ENCODE measurements around the gene BRD9. TPM values are rescaled to one million over a fixed set of nuclear protein-coding genes. Genes with fewer than 3 reads are reported as not detected.
"Not testable (repeated sequence)": the region's sequence is repeated elsewhere in the genome, so short reads cannot be mapped to it uniquely, and the experiment has no call there.

The BRD9 gene
- total RNA-seq, 4 donors from 2014 or later = 35.8 to 55.3 (median 49.0) TPM

DNA sequence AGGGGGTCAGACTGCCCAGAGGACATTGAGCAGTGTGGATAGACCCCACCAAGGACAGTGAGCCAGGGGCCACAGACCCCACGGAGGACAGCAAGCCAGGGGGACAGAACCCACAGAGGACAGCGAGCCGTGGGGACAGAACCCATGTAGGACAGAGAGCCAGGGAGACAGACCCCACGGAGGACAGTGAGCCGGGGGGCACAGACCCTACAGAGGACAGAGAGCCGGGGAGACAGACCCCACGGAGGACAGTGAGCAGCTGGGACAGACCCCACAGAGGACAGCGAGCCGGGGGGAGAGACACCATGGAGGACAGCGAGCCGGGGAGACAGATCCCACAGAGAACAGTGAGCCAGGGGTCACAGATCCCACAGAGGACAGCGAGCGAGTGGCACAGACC lies 38.4 kb downstream of the BRD9 start:
- no peak overlapping the region for H3K4me3 ChIP-seq
- no peak overlapping the region for H3K27ac ChIP-seq
- WGBS, 2 donors = 72 to 78% methylated on average over 13 of the region's 13 CpGs
- H3K27me3 ChIP-seq = peaks cover 0 to 46% of the 10 kb centered on the region in 2 donors
- no peak for DNase-seq (ENCODE audit: low spot score in 2 of 2)
- no peaks in the 10 kb centered on the region for H3K9me3 ChIP-seq
- no peak for TF ChIP-seq POLR2A (IDR thresholded peaks at IDR 0.05)
- TF ChIP-seq, protein P1, sequence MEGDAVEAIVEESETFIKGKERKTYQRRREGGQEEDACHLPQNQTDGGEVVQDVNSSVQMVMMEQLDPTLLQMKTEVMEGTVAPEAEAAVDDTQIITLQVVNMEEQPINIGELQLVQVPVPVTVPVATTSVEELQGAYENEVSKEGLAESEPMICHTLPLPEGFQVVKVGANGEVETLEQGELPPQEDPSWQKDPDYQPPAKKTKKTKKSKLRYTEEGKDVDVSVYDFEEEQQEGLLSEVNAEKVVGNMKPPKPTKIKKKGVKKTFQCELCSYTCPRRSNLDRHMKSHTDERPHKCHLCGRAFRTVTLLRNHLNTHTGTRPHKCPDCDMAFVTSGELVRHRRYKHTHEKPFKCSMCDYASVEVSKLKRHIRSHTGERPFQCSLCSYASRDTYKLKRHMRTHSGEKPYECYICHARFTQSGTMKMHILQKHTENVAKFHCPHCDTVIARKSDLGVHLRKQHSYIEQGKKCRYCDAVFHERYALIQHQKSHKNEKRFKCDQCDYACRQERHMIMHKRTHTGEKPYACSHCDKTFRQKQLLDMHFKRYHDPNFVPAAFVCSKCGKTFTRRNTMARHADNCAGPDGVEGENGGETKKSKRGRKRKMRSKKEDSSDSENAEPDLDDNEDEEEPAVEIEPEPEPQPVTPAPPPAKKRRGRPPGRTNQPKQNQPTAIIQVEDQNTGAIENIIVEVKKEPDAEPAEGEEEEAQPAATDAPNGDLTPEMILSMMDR (IDR thresholded peaks at IDR 0.05) = no peak
- no peak for TF ChIP-seq EP300 (IDR thresholded peaks at IDR 0.05)
- H3K4me1 ChIP-seq = peaks cover 0 to 6% (median 0%) of the 10 kb centered on the region in 4 donors
- peaks cover 0 to 5% (median 0%) of the 10 kb centered on the region in 3 donors for H3K36me3 ChIP-seq

DNA sequence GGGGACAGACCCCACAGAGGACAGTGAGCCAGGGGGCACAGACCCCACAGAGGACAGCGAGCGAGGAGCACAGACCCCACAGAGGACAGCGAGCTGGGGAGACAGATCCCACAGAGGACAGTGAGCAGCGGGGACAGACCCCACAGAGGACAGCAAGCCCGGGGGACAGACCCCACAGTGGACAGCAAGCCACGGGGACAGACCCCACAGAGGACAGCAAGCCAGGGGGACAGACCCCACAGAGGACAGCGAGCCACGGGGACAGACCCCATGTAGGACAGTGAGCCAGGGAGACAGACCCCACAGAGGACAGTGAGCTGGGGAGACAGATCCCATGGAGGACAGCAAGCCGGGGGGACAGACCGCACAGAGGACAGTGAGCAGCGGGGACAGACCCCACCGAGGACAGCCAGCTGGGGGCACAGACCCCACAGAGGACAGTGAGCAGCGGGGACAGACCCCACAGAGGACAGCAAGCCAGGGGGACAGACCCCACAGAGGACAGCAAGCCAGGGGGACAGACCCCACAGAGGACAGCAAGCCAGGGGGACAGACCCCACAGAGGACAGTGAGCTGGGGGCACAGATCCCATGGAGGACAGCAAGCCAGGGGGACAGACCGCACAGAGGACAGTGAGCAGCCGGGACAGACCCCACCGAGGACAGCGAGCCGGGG lies 39.0 kb downstream of the BRD9 start:
- not testable (repeated sequence) for H3K36me3 ChIP-seq; DNase-seq (ENCODE audit: low spot score in 2 of 2); H3K4me3 ChIP-seq; H3K9me3 ChIP-seq; H3K4me1 ChIP-seq; H3K27ac ChIP-seq
- 78 to 86% methylated on average over 18 of the region's 18 CpGs for WGBS, 2 donors
- peaks cover 0 to 46% of the 10 kb centered on the region in 2 donors for H3K27me3 ChIP-seq

DNA sequence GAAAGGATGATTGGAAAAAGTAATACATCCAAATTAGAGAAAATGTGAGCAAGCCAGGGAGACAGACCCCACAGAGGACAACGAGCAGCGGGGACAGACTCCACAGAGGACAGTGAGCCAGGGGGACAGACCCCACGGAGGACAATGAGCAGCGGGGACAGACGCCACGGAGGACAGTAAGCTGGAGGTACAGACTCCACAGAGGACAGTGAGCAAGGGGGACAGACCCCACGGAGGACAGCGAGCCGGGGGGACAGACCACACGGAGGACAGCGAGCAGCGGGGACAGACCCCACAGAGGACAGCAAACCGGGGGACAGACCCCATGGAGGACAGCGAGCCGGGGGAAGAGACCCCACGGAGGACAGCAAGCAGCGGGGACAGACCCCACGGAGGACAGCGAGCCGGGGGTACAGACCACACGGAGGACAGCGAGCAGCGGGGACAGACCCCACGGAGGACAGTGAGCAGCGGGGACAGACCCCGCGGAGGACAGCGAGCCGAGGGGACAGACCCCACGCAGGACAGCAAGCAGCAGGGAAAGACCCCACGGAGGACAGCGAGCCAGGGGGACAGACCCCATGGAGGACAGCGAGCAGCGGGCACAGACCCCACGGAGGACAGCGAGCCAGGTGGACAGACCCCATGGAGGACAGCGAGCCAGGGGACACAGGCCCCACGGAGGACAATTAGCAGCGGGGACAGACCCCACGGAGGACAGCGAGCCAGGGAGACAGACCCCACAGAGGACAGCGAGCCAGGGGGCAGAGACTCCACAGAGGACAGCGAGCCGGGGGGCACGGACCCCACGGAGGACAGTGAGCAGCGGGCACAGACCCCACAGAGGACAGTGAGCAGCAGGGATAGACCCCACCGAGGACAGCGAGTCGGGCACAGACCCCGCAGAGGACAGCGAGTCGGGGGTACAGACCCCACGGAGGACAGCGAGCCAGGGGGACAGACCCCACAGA lies 39.9 kb downstream of the BRD9 start:
- WGBS, 2 donors = 88 to 89% methylated on average over 55 of the region's 55 CpGs
- Histone ChIP-seq H3K36me3 (no peaks in the 10 kb centered on the region), H3K4me1 (peaks cover 0 to 6% (median 0%) of the 10 kb centered on the region in 4 donors), H3K27me3 (peaks cover 0 to 46% of the 10 kb centered on the region in 2 donors), H3K9me3 (no peaks in the 10 kb centered on the region), H3K27ac (no peak overlapping the region), H3K4me3 (no peak overlapping the region)
- TF ChIP-seq, protein P1 (IDR thresholded peaks at IDR 0.05) = no peak
- TF ChIP-seq EP300 (IDR thresholded peaks at IDR 0.05) (no peak), POLR2A (IDR thresholded peaks at IDR 0.05) (no peak)
- DNase-seq (ENCODE audit: low spot score in 2 of 2) = no peak

DNA sequence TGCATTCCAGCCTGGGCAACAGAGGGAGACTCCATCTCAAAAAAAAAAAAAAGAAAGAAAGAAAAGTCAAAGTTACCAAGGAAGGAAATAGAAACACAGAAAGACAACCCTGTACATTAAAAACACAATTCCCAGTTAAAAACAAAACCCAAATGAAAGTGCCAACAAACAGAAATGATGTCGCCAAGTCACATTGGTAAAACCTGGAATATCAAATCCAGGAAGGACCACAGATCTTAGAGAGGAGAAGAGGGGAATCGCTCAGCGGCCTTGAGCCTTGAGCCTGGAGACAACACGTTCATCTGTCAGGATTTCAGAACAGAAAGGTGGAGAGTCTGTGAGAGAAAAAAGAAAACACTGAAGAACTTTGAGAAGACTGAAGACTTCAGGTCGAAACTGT lies 40.6 kb downstream of the BRD9 start:
- Histone ChIP-seq H3K27me3 (peaks cover 0 to 46% of the 10 kb centered on the region in 2 donors), H3K36me3 (no peaks in the 10 kb centered on the region), H3K4me3 (no peak overlapping the region), H3K4me1 (peaks cover 0 to 6% (median 0%) of the 10 kb centered on the region in 4 donors), H3K9me3 (no peaks in the 10 kb centered on the region), H3K27ac (no peak overlapping the region)
- TF ChIP-seq EP300 (IDR thresholded peaks at IDR 0.05) = no peak
- TF ChIP-seq, protein P1 (IDR thresholded peaks at IDR 0.05) = no peak
- no peak for TF ChIP-seq POLR2A (IDR thresholded peaks at IDR 0.05)
- 59 to 63% methylated on average over 5 of the region's 5 CpGs for WGBS, 2 donors
- no peak for DNase-seq (ENCODE audit: low spot score in 2 of 2)

DNA sequence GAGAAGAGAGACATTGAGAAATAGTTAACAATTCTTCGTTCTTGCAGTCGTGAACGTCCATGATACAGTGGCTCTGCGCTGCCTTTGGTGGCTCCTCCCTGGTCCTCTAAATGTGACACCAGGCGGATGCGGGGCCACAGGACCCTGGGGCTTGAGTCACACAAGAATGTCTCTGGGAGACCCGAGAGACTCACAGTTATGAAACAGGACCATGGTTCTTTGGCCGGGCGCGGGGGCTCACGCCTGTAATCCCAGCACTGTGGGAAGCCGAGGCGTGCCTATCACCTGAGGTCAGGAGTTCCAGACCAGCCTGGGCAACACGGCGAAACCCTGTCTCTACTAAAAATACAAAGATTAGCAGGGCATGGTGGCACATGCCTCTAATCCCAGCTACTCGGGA lies 41.0 kb downstream of the BRD9 start:
- DNase-seq (ENCODE audit: low spot score in 2 of 2) = no peak
- H3K4me1 ChIP-seq = peaks cover 0 to 6% (median 0%) of the 10 kb centered on the region in 4 donors
- H3K27ac ChIP-seq = no peak overlapping the region
- H3K4me3 ChIP-seq = no peak overlapping the region
- peaks cover 0 to 46% of the 10 kb centered on the region in 2 donors for H3K27me3 ChIP-seq
- 68 to 81% methylated on average over 16 of the region's 16 CpGs for WGBS, 2 donors
- H3K9me3 ChIP-seq = no peaks in the 10 kb centered on the region
- TF ChIP-seq POLR2A (IDR thresholded peaks at IDR 0.05) (no peak), EP300 (IDR thresholded peaks at IDR 0.05) (no peak)
- TF ChIP-seq, protein P1 (IDR thresholded peaks at IDR 0.05) = no peak
- no peaks in the 10 kb centered on the region for H3K36me3 ChIP-seq

Data from tibial nerve (tissue), 4 donors.